Prostate gland (tissue), 2 donors: ENCODE results near the gene CDYL.

Source experiments
- CTCF ChIP-seq, 4 experiments: fragments of 200-600 bp in 2 of 4; fragments of 450-650 bp in 2 of 4; sonication (generic) in 2 of 4; IDR thresholded peaks; 1 replicate in 3 of 4; 2 replicates in 1 of 4; pipeline ENCODE4 v1.5.1; 2016 to 2019; ENCODE audit warnings: antibody characterized with exemption in 4 of 4, mild to moderate bottlenecking in 2 of 4, moderate library complexity in 2 of 4
- POLR2A ChIP-seq: fragments of 450-650 bp; IDR thresholded peaks from one replicate; pipeline ENCODE4 v1.6.1; 2016; ENCODE audit warnings: antibody characterized with exemption, mild to moderate bottlenecking

DNA sequence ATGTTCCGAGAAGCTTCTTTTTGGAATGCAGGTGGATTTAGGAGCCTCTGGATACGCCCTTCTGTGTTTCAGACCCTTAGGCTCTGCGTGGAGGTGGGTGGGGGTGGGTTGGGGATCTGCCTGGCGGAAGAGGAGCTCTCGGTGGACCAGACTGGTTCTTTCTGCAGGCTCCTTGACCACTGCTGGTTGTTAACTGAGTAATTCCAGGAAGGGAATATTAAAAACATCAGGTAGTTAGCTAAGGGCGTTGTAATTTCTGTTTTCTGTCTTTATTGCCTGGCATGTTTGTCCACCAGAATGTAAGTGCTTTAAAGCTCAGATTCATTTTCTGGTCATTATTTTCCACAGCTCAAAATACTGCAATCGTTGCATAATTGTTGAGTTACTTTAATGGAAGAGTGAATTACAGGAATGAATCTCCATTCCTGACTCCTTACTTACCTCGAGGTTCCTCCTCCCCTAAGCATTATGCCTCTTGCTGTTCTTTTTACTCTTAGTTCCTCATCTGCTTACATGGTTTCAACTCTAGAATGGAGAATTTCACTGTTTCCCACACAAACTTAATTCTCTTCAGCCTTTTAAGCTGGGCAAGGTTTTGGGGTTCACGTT is 5.9 kb downstream of the CDYL start:
- no peak for TF ChIP-seq CTCF (IDR thresholded peaks at IDR 0.05)
- no peak for TF ChIP-seq POLR2A
